Measurements from ENCODE around the gene SMC3. TPM values are rescaled to one million over a fixed set of nuclear protein-coding genes. Genes with fewer than 3 reads are reported as not detected.

The SMC3 gene
- total RNA-seq, 1 experiment from 2014 or later, result 31.3 TPM

GRCh38 chr10:110612629-110613028 lies 45.1 kb downstream of the SMC3 start:
- no peak for DNase-seq
- Mint-ChIP-seq H3K4me3 (ENCODE audit: low read depth, unreplicated experiment) (no peak overlapping the region), H3K36me3 (ENCODE audit: insufficient read depth, unreplicated experiment) (no peaks in the 10 kb centered on the region), H3K27ac (ENCODE audit: unreplicated experiment) (no peak overlapping the region), H3K27me3 (ENCODE audit: unreplicated experiment) (peaks cover 12% of the 10 kb centered on the region), H3K4me1 (ENCODE audit: low read depth, unreplicated experiment) (peaks cover 11% of the 10 kb centered on the region), H3K9me3 (ENCODE audit: low read depth, unreplicated experiment) (no peaks in the 10 kb centered on the region)
- TF ChIP-seq CTCF (IDR thresholded peaks at IDR 0.05; ENCODE audit: unreplicated experiment), result no peak
- intact Hi-C loops (cut with micrococcal nuclease; ENCODE audit: unreplicated experiment), result no loop called here
- BruUV-seq (replicated peaks), result no TSS peak
- CTCF ChIA-PET, result interaction anchor here (0.6 kb wide), 1 partner anchor 312 kb away, joined by 4 read pairs; no protein-coding TSS in a partner anchor

- BruUV-seq (replicated peaks), result no TSS peak
- Mint-ChIP-seq H3K9me3 (ENCODE audit: low read depth, unreplicated experiment) (no peaks in the 10 kb centered on the region), H3K4me3 (ENCODE audit: low read depth, unreplicated experiment) (no peak overlapping the region), H3K4me1 (ENCODE audit: low read depth, unreplicated experiment) (peaks cover 11% of the 10 kb centered on the region), H3K36me3 (ENCODE audit: insufficient read depth, unreplicated experiment) (no peaks in the 10 kb centered on the region), H3K27me3 (ENCODE audit: unreplicated experiment) (peaks cover 12% of the 10 kb centered on the region), H3K27ac (ENCODE audit: unreplicated experiment) (no peak overlapping the region)
- CTCF ChIA-PET, result interaction anchor here (0.6 to 1.2 kb wide), 2 partner anchors 51 to 1341 kb away, joined by 3 read pairs; no protein-coding TSS in a partner anchor
- TF ChIP-seq CTCF (IDR thresholded peaks at IDR 0.05; ENCODE audit: unreplicated experiment), result no peak
- intact Hi-C loops (cut with micrococcal nuclease; ENCODE audit: unreplicated experiment), result no loop called here
- no peak for DNase-seq
Measured at GRCh38 chr10:110613341-110613995, 46.0 kb downstream of the SMC3 start.

- no peaks in the 10 kb centered on the region for H3K9me3 Mint-ChIP-seq (ENCODE audit: low read depth, unreplicated experiment)
- DNase-seq, result no peak
- H3K4me1 Mint-ChIP-seq (ENCODE audit: low read depth, unreplicated experiment), result peaks cover 11% of the 10 kb centered on the region
- CTCF ChIA-PET, result interaction anchor here (1.2 kb wide), 1 partner anchor 51 kb away, joined by 3 read pairs; no protein-coding TSS in a partner anchor
- no peak for TF ChIP-seq CTCF (IDR thresholded peaks at IDR 0.05; ENCODE audit: unreplicated experiment)
- H3K4me3 Mint-ChIP-seq (ENCODE audit: low read depth, unreplicated experiment), result no peak overlapping the region
- no peaks in the 10 kb centered on the region for H3K36me3 Mint-ChIP-seq (ENCODE audit: insufficient read depth, unreplicated experiment)
- BruUV-seq (replicated peaks), result no TSS peak
- no peak overlapping the region for H3K27ac Mint-ChIP-seq (ENCODE audit: unreplicated experiment)
- intact Hi-C loops (cut with micrococcal nuclease; ENCODE audit: unreplicated experiment), result no loop called here
- peaks cover 12% of the 10 kb centered on the region for H3K27me3 Mint-ChIP-seq (ENCODE audit: unreplicated experiment)
Measured at GRCh38 chr10:110613996-110614495, 46.6 kb downstream of the SMC3 start.

GRCh38 chr10:110615057-110615747 lies 47.7 kb downstream of the SMC3 start:
- CTCF ChIA-PET, result no interaction called here

More at GRCh38 chr10:110615057-110615747, 47.7 kb downstream of the SMC3 start:
- H3K4me1 Mint-ChIP-seq (ENCODE audit: low read depth, unreplicated experiment), result peaks cover 10% of the 10 kb centered on the region
- DNase-seq, result no peak
- no peaks in the 10 kb centered on the region for H3K9me3 Mint-ChIP-seq (ENCODE audit: low read depth, unreplicated experiment)
- H3K36me3 Mint-ChIP-seq (ENCODE audit: insufficient read depth, unreplicated experiment), result no peaks in the 10 kb centered on the region
- no peak overlapping the region for H3K4me3 Mint-ChIP-seq (ENCODE audit: low read depth, unreplicated experiment)
- TF ChIP-seq CTCF (IDR thresholded peaks at IDR 0.05; ENCODE audit: unreplicated experiment), result no peak
- H3K27me3 Mint-ChIP-seq (ENCODE audit: unreplicated experiment), result peaks cover 12% of the 10 kb centered on the region
- H3K27ac Mint-ChIP-seq (ENCODE audit: unreplicated experiment), result no peak overlapping the region
- BruUV-seq (replicated peaks), result no TSS peak
- intact Hi-C loops (cut with micrococcal nuclease; ENCODE audit: unreplicated experiment), result no loop called here
